H54 (cell line): ENCODE data around the gene PIGQ.
"Not testable (repeated sequence)": the region's sequence is repeated elsewhere in the genome, so short reads cannot be mapped to it uniquely, and the experiment has no call there.

Source experiments
- DNase-seq: peaks from one replicate; pipeline ENCODE4 v3.0.0; 2011; ENCODE audit warnings: low spot score, mixed read lengths; ENCODE audit not compliant: insufficient read length
- FAIRE-seq: peaks from 3 replicates; lab custom pipeline; 2011; peaks lifted over from hg19 to GRCh38; lab: Jason Lieb, UNC
- POLR2A ChIP-seq: IDR thresholded peaks from 2 replicates; pipeline ENCODE4 v1.6.1; 2011; ENCODE audit warnings: low read depth, mild to moderate bottlenecking, low read length

The PIGQ gene

DNA sequence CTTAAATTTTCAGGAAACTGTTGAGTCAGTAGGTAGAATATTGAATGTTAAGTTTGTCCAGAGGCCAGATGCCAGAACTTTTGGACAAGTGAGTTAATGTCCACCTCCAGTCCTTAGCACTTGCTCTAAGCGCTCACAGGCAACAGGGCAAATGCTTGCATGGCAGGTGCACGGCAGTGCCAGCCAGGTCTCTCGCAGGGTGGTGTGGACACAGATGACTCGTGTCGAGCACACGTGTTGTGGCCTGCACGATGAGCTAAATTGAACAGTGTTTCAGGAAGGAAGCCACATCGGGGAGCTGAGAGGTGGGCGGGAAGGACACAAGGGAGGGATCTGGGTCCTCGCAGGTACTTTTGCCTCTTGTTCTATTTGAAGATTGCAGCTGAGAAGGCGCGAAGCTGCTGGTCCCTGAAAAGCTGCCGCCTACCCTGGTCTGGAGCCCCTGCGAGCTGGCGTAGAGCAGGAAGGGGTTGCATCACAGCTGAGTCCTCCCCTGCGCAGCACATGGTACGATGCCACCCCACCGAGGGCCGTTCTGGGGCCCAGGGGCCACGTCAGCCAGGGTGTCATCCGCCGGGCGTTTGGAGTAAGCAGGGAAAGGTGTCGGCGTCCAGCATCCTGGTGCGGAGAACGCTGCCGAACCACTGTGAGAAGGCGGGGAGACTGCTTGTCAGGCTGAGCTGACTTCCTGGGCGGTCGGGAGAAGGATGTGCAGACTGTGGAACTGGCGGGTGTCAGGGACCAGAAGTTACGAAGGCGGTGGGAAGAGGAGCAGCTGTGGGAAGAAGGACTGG, 26.4 kb downstream of the PIGQ start:
- TF ChIP-seq POLR2A = no peak
- DNase-seq (no peak), FAIRE-seq (no peak)

DNA sequence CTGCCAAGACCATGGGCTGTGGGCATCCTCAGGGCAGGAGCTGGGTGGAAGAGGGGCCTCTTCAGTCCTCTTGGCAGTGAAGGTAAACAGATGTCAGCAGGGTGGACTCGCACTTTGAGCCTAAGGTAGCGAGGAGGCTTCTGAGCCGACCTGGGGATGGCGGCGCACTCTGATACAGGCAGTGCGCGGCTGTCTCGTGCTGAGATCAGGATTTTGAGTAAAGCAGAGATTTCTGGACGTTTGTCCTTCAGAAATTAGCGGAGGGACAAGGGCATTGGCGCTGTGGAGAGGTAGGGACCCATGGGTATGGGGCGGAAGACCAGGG, 26.9 kb downstream of the PIGQ start:
- no peak for FAIRE-seq

DNA sequence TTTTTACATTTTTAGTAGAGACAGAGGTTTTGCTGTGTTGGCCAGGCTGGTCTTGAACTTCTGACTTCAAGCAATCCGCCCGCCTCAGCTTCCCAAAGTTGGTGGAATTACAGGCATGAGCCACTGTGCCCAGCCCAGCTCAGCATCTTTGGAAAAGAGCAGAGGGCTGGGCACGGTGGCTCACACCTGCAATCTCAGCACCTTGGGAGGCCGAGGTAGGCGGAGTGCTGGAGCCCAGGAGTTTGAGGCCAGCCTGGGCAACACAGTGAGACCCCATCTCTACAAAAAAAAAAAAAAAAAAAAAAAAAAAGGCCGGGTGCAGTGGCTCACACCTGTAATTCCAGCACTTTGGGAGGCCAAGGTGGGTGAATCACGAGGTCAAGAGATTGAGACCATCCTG, 27.9 kb downstream of the PIGQ start:
- not testable (repeated sequence) for DNase-seq, FAIRE-seq

More for the DNA sequence above, 26.9 kb downstream of the PIGQ start:
- no peak for TF ChIP-seq POLR2A
- DNase-seq = no peak

DNA sequence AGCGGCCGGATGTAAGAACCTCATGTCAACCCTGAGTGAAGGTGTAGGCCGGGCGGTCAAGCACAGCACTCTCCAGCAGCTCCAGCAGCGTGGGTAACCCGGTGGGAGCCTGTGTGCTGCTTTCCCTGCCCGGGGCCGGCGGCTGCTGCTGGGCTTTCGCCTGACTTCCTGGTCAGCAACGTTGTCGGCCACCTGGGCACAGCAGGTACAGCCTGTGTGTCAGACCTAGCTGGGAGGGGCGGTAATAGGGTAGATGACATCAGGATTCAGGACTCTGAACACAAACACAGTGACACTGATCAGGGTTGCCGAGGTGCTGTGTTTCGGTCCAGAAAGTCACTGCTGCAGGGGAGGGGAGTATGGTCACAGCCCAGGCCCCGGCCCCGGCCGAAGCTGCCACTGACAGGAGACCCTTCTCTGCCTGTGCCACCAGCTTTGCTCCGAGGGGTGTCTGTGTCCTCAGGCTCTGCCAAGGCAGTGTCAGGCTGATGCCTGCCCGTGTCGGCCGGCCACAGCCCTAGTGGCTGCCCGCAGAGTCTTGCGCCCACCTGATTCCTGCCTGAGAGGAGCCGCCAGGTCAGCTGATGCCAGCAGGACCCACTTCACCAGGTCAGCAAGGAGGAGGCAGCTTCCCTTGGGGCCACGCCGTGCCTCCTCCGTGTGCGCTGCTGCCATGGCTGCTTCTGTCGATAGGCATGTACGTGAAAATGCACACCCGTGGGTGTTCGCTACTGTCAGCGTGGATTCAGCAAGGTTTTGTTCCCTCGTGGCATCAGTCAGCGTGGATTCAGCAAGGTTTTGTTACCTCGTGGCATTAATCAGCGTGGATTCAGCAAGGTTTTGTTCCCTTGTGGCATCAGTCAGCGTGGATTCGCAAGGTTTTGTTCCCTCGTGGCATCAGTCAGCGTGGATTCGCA, 29.3 kb downstream of the PIGQ start:
- no peak for TF ChIP-seq POLR2A
- DNase-seq (no peak), FAIRE-seq (no peak)

DNA sequence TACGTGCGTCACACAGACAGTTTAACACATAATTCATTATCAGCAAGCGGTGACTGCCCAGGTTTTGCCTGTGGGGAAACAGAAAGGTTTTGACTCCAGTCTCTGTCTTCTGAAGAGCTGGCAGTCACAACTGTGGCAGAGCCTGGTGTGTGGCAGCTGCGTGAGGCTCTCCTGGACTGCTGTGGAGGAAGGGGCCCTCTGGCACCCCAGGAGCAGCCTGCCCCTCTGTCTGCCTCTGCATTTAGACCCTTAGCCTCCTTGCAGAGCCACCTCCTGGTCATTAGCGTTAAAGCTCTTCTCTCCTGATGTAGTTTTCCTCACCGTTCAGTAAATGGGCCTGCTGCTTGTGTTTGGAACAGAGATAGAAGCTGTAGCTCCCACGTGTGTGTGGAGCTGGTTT, 31.0 kb downstream of the PIGQ start:
- FAIRE-seq = no peak
- no peak for TF ChIP-seq POLR2A
- DNase-seq = no peak

DNA sequence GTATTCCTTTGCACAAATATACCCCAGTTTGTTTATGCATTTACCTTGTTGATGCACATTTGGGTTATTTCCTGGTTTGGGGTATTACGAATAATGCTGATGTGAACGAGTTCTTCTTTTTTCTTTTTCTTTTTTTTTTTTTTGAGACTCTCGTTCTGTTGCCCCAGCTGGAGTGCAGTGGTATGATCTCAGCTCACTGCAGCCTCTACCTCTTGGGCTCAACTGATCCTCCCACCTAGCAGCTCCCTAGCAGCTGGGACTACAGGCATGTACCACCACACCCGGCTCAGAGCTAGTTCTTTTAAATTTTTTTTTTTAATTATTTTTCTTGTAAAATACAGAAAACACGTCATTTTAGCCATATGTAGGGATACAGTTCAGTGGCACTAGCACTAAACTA, 34.2 kb downstream of the PIGQ start:
- no peak for TF ChIP-seq POLR2A
- FAIRE-seq (no peak), DNase-seq (no peak)

DNA sequence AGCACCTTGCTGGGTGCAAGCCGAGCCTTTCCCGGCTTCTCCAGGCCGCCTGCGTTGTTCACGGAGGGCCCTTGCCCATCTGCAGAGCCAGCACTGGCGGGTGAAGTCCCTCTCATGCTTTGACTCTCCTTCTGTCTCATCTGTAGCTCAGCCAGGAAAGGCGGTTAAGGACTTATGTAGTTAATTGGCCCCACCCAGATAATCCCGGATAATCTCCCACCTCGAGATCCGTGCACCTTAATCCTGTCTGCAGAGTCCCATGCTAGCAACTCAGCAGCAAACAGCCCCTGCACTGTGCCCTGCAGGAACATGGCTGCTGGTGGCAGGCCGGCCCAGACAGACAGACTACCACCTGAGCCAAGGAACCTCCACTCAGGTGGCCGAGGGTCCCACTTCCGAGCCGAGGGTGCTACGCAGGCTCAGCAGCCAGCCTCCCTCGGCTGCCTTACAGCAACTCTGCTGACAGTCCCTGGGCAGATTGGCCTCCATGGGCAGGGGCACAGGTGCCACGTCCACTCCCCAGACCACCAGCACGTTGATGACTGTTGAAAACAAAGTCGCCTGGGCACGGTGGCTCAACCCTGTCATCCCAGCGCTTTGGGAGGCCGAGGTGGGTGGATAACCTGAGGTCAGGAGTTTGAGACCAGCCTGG, 37.0 kb downstream of the PIGQ start:
- no peak for DNase-seq
- no peak for TF ChIP-seq POLR2A
- no peak for FAIRE-seq

DNA sequence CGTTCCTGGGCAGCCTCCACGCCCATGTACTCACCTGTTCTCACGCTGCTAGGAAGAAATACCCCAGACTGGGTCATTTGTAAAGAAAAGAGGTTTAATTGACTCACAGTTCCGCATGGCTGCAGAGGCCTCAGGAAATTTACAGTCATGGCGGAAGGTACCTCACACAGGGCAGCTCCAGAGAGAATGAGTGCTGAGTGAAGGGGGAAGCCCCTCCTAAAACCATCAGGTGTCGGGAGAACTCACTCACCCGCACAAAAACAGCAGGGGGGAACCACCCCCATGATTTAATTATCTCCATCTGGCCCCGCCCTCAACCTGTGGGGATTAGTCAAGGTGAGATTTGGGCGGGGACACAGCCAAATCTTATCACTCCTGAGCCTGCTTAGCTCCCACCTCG, 38.3 kb downstream of the PIGQ start:
- no peak for TF ChIP-seq POLR2A
- DNase-seq (no peak), FAIRE-seq (no peak)

DNA sequence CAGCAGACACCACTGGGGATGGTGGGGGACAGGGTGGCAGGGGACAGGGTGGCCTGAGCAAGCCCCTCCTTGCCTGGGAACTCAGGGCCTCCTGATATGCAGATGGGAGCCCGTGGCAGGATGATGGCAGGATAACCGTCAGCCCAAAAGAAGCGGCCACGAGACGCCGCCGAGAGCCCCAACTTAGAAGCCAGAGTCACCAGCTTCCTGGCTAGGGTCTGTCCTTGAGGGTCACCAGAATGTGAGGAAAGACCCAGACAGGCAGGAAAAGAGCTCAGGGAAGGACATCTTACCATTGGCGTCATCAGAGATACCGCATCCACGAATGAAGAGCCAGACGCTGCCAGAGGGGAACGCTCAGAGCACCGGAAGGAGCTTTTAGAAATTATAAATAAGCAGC, 39.5 kb downstream of the PIGQ start:
- FAIRE-seq = no peak
- TF ChIP-seq POLR2A = no peak
- DNase-seq = no peak

DNA sequence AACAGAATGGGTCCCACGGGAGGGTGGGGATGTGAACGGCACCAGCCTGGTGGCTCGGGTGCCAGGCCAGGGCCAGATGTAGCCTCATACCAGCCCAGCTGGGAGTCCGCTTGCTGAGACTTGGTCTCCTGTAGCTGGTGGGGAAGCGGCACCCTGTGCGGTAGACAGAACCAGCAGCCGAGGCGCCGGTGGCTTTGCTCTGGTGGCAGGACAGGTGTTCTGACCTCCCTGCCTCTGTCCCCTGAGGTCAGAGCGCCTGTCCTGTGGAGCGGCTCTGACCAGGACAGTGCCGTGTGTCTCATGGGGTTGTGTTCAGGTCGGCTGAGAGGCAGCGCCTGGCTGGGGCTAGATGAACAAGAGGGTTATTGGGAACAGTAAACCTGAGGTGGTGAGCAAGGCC, 40.2 kb downstream of the PIGQ start:
- DNase-seq (no peak), FAIRE-seq (no peak)
- no peak for TF ChIP-seq POLR2A

DNA sequence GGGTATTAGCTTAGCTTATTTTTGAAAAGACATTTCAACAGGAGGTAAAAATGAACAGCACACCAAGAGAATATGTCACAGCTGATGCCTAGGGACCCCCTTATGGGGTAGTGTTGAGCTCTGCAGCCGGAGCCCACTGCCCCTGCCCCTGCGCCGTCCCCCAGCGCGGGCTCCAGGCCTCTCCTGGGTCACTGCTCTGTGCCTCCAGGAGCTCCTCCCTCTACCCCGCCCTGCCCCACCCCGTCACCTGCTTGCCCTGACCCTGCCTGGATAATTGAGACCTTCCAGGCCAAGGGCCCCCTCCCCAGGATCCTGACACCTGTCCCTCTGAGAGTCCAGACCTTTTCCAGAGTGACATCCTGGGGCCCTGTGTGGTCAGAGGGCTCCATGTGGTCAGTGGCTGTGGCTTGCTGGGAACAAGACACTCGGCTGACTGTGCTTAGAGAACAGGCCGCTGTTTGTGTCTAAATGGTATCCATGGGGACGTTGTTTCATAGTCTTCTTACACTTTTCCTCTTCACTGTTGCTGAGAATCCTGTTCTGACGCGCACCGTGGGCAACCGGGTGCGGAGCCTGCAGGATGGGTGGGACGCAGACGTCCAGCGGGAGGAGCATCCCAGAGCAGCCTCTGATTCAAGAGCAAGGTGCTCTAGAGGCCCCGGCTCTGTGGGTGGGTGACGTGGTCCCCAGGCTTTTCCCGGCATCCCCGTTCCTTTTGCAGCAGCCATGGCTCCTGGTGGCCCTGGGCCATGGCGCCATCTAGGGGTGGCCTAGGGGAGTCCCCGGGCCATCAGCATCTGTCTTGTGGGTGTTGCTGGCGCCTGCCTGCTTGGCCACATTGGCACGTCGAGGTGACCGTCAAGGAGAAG, 41.0 kb downstream of the PIGQ start:
- no peak for TF ChIP-seq POLR2A
- FAIRE-seq (no peak), DNase-seq (no peak)

DNA sequence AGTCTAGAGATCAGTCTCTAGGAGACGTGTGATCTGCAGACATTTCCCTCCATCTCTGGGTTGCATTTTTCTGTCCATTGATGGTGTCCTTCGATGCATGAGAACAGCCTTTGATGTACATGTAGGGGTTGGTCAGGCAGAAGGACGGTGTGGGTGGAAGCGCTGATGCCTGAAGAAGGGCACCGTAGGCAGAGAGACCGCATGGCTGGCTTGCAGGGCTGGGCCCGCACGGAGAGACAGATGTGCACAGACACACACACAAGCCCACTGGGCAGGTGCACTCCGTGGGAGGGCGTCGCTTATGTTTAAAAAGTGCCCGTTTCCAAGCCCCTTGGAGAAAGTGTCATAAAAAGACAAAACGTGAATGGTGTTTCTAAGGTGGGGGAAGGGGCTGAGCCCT, 45.4 kb downstream of the PIGQ start:
- FAIRE-seq (no peak), DNase-seq (no peak)
- no peak for TF ChIP-seq POLR2A
